NCI-H2196 treated with DMSO at 0.1 percent for 48 hours (cell line): Measurements from ENCODE around the gene SCO1.
"Not testable (repeated sequence)": the region's sequence is repeated elsewhere in the genome, so short reads cannot be mapped to it uniquely, and the experiment has no call there.

ENCODE experiments used
- DNase-seq: peaks from one replicate; lab custom pipeline; 2025; ENCODE audit not compliant: unreplicated experiment; lab: John Stamatoyannopoulos, UW

The SCO1 gene

GRCh38 chr17:10726196-10726595, 28.9 kb upstream of the SCO1 start:
- DNase-seq: no peak

GRCh38 chr17:10725262-10725661, 27.9 kb upstream of the SCO1 start:
- DNase-seq: no peak

GRCh38 chr17:10724546-10725195, 27.3 kb upstream of the SCO1 start:
- no peak for DNase-seq

- DNase-seq: no peak
Observed at GRCh38 chr17:10718547-10718946, 21.2 kb upstream of the SCO1 start.

- no peak for DNase-seq
Observed at GRCh38 chr17:10716218-10716617, 18.9 kb upstream of the SCO1 start.

- no peak for DNase-seq
Observed at GRCh38 chr17:10713318-10713717, 16.0 kb upstream of the SCO1 start.

GRCh38 chr17:10705727-10706126, 8.4 kb upstream of the SCO1 start:
- DNase-seq: no peak

GRCh38 chr17:10702574-10702973, 5.2 kb upstream of the SCO1 start:
- no peak for DNase-seq

GRCh38 chr17:10699856-10700255, 2.5 kb upstream of the SCO1 start:
- DNase-seq: no peak

GRCh38 chr17:10698096-10698818, 924 bp upstream of the SCO1 start:
- DNase-seq: no peak

GRCh38 chr17:10695875-10696407, 1.4 kb downstream of the SCO1 start:
- not testable (repeated sequence) for DNase-seq

GRCh38 chr17:10687499-10687898, 9.8 kb downstream of the SCO1 start:
- no peak for DNase-seq

- DNase-seq: no peak
Observed at GRCh38 chr17:10683853-10684252, 13.5 kb downstream of the SCO1 start.

- DNase-seq: no peak
Observed at GRCh38 chr17:10681866-10682446, 15.4 kb downstream of the SCO1 start.

GRCh38 chr17:10674704-10675103, 22.6 kb downstream of the SCO1 start:
- no peak for DNase-seq

GRCh38 chr17:10673312-10673711, 24.0 kb downstream of the SCO1 start:
- DNase-seq: no peak

- DNase-seq: no peak
Observed at GRCh38 chr17:10668775-10669174, 28.6 kb downstream of the SCO1 start.

- DNase-seq: no peak
Observed at GRCh38 chr17:10666906-10667305, 30.4 kb downstream of the SCO1 start.

- no peak for DNase-seq
Observed at GRCh38 chr17:10664571-10664970, 32.8 kb downstream of the SCO1 start.

- no peak for DNase-seq
Observed at GRCh38 chr17:10663231-10663630, 34.1 kb downstream of the SCO1 start.

- DNase-seq: no peak
Observed at GRCh38 chr17:10661437-10661836, 35.9 kb downstream of the SCO1 start.

GRCh38 chr17:10657879-10658278, 39.5 kb downstream of the SCO1 start:
- no peak for DNase-seq
